ENCODE results near the gene GNE.

DNA sequence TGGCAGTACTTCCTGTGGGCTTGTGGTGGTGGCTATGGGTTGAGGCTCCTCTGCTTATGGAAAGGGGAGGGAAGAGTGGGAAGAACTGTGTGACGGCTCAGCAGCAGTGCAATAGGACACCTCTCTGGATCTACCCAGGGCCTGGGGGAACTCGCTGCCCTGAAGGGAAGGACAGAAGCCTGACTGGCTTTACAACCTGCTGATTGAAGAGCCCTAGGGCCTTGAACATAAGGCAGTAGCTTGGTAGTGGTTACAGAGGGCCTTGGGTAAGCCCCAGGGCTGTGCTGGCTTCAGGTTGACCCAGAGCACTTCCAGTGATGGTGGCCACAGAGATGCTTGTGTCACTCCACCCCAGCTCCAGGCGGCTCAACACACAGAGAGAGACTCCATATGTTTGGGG is 83.5 kb downstream of the GNE start:
- TF ChIP-seq CHD1 (IDR thresholded peaks at IDR 0.05; ENCODE audit: low read depth, low read length) (no peak), NANOG (IDR thresholded peaks at IDR 0.05; ENCODE audit: insufficient read depth, low read depth, low read length, poor library complexity, severe bottlenecking) (no peak), JUND (IDR thresholded peaks at IDR 0.05; ENCODE audit: low read length) (no peak), CHD2 (IDR thresholded peaks at IDR 0.05; ENCODE audit: low read length) (no peak), EP300 (IDR thresholded peaks at IDR 0.05; ENCODE audit: borderline replicate concordance in 1 of 2, low read depth in 2 of 2, low read length in 2 of 2) (no peak), SP1 (IDR thresholded peaks at IDR 0.05; ENCODE audit: low read depth, low read length) (no peak), POLR2AphosphoS5 (IDR thresholded peaks at IDR 0.05; ENCODE audit: low read depth, low read length) (no peak), TBP (IDR thresholded peaks at IDR 0.05; ENCODE audit: low read depth, low read length) (no peak), RXRA (IDR thresholded peaks at IDR 0.05; ENCODE audit: insufficient read depth, low read depth, low read length) (no peak)
- TF ChIP-seq, protein P1, sequence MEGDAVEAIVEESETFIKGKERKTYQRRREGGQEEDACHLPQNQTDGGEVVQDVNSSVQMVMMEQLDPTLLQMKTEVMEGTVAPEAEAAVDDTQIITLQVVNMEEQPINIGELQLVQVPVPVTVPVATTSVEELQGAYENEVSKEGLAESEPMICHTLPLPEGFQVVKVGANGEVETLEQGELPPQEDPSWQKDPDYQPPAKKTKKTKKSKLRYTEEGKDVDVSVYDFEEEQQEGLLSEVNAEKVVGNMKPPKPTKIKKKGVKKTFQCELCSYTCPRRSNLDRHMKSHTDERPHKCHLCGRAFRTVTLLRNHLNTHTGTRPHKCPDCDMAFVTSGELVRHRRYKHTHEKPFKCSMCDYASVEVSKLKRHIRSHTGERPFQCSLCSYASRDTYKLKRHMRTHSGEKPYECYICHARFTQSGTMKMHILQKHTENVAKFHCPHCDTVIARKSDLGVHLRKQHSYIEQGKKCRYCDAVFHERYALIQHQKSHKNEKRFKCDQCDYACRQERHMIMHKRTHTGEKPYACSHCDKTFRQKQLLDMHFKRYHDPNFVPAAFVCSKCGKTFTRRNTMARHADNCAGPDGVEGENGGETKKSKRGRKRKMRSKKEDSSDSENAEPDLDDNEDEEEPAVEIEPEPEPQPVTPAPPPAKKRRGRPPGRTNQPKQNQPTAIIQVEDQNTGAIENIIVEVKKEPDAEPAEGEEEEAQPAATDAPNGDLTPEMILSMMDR (IDR thresholded peaks at IDR 0.05; ENCODE audit: control extremely low read depth in 1 of 3, insufficient read depth in 1 of 3, low read depth in 1 of 3, low read length in 3 of 3) = no peak

Measured in H1 (cell line).